Fibroblast of the aortic adventitia (primary cell): ENCODE results near the gene ANGEL1. TPM values are rescaled to one million over a fixed set of nuclear protein-coding genes. Genes with fewer than 3 reads are reported as not detected.

Experiments used
- DNase-seq: peaks from one replicate; pipeline ENCODE4 v3.0.0-alpha.2; 2010; ENCODE audit warnings: low read depth
- H3K4me3 ChIP-seq: 2 replicates; pipeline ENCODE4 v1.5.1; 2011; ENCODE audit warnings: low read depth, mild to moderate bottlenecking, control low read depth, low read length, moderate library complexity
- CTCF ChIP-seq: IDR thresholded peaks from 2 replicates; pipeline ENCODE4 v1.5.1; 2011; ENCODE audit warnings: mild to moderate bottlenecking, low read length, control low read depth, inconsistent platforms; ENCODE audit not compliant: insufficient read depth
- total RNA-seq: library from RNA; depleted of rRNA; stranded (reverse); fragments of >200 nt; gene quantifications from 2 replicates; pipeline ENCODE4 v1.2.3, GENCODE V29; 2012; ENCODE audit warnings: low replicate concordance

Gene ANGEL1
- total RNA-seq, 1 donor: 5.8 TPM

- H3K4me3 ChIP-seq: peak overlapping the region; percentile 77
- no peak for TF ChIP-seq CTCF
- DNase-seq: peak; percentile 27
These were observed 49.3 kb downstream of the ANGEL1 start for GRCh38 chr14:76763096-76764041.

GRCh38 chr14:76762411-76763095, 50.1 kb downstream of the ANGEL1 start:
- no peak for DNase-seq
- peak overlapping the region; percentile 77 for H3K4me3 ChIP-seq
- no peak for TF ChIP-seq CTCF

GRCh38 chr14:76761960-76762410, 50.7 kb downstream of the ANGEL1 start:
- H3K4me3 ChIP-seq: peak overlapping the region; percentile 77
- DNase-seq: no peak
- no peak for TF ChIP-seq CTCF

- TF ChIP-seq CTCF: no peak
- H3K4me3 ChIP-seq: peak within 1 kb of the TSS; percentile 77
- DNase-seq: peak; percentile 64
These were observed 51.3 kb downstream of the ANGEL1 start, which contains the start of gene VASH1 for GRCh38 chr14:76761136-76761959. TSS of gene VASH1 (plus strand) at chr14:76761468. CDS start at chr14:76762822, 1,354 bp downstream.

GRCh38 chr14:76760331-76761135, 52.1 kb downstream of the ANGEL1 start:
- no peak for TF ChIP-seq CTCF
- peak overlapping the region; percentile 77 for H3K4me3 ChIP-seq
- DNase-seq: no peak
